NCI-H1105 treated with DMSO at 0.1 percent for 48 hours (cell line): ENCODE data around the gene ASTN2.

ENCODE experiments used
- DNase-seq: peaks from one replicate; lab custom pipeline; 2025; lab: John Stamatoyannopoulos, UW

Gene ASTN2

DNA sequence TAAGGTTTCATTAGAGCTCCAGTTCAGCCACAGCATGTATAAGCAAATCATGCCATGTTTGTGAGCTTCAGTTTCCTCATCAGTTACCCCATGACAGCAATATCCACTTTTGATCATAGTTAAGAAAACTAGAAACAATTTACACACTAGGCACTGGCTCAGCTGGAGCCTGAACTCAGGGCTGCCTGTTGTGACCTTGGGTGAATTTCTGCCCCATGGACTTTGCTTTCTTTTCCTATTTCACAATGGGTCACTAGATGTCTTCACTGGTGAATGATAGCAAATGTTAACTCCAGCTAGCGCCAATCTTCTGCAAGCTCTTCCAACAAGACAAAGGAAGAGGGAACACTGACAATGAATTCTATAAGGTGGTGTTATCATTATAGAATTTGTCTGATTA is 961.1 kb downstream of the ASTN2 start:
- DNase-seq, result no peak

DNA sequence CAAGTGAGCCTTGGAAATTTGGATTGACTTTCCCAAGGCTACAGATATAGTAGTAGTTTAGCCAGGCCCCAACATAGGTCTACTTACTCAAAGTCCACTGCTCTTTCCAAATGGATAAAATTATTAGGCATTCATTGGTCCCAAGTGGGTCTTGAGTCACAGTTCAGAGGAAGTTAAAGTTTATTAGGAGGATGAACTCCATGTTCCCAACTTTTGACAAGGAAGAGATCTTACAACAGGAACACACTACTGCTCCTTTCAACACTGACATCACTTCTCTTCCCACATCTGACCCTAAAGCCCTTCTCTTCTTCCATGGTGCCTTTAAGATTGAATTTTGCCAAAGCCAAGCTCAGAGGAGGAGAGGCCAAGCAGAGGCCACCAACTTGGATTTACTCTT is 962.2 kb downstream of the ASTN2 start:
- DNase-seq, result no peak

DNA sequence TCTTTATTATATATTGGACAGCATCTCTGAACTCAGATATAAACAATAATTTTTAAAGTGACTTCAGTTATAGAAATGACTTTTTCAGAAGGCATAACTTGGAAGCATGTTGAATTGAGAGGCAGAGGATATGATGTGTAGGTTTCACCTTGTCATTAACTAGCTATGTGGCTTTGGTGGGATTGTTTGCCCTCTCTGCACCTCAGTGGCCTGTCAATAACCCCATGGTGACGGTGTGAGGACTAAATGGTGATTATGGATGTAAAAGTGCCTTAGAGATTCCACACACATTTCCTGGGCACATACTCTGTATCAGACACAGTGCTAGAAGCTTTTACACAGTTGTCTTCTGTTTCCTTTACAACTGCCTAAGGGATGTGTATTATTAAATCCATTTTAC is 962.6 kb downstream of the ASTN2 start:
- no peak for DNase-seq

DNA sequence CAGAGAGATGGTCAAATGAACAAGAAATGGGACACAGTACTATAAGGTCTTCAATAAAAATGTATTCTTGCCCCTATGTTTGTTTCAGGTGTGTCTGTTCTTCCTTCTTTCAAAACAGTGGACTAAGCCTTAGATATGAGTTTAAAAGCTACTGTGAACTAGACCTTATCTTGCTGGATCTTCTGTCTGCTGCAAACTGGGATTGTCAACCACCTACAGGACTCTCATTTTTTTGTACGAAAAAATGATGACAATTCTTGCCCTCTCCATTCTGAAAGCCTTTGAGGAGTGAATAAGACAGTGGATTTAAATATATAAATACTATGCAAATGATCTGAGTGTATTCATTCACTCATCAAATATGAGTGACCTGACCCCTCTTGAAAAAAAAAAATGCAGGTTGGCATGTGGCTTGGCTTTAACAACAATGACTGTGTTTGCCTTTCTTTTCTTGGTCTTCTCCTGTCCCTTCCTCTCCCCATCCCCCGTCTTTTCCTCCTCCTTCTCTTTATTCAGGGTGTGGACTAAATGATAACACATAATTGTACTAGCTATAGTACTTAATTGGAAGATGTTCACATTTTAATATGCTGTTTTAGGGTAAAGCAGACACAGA is 963.2 kb downstream of the ASTN2 start:
- DNase-seq, result no peak

DNA sequence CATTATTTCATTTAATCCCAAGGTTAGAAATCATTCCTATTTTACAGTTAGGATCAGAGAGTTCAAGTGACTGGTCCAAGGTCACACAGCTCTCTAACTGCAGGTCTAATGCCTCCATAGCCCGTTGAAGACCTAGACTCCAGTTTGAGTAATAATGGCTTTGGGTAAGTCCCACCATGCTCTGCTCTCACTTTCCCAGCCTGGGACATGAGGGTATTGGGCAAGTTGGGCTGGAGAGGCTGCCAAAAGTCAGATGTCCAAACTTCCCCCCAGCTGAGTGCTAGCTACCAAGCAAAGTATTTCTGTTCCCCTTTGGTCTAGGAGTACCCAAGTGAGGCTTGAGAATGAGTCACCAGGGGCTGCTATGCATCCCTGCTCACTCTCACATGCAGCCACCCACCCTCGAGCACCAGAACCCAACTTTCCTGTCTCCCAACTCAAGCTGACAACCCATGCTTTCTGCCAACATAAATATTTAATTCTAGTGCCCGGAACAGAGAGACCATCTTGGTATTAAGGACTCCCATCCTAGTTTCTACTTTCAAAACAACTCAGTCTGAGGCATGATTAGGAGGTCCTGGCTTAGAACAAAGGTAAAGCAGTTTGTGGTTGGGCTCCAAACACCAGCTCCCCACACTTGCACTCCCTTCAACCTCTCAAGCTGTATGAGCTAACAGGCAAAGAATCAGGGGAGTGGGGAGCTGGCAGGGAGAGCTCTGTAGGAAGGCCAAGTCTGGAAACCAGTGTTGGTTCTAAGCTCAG is 964.3 kb downstream of the ASTN2 start:
- no peak for DNase-seq

DNA sequence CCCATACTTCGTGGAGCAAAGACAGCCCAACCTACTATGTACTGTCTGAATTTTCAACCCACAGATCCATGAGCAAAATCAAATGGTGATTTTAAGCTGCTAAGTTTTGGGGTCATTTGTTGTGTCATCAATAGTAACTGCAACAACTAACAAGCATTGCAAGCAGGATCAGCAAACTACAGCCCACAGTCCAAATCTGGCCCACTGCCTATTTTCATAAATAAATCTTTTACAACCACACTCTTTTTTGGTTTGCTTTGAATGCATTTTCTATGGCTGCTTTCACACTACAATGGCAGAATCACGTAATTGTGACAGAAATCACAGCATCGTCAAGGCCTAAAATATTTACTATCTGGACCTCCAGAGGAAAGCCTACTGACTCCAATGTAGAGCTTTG is 964.9 kb downstream of the ASTN2 start:
- no peak for DNase-seq

DNA sequence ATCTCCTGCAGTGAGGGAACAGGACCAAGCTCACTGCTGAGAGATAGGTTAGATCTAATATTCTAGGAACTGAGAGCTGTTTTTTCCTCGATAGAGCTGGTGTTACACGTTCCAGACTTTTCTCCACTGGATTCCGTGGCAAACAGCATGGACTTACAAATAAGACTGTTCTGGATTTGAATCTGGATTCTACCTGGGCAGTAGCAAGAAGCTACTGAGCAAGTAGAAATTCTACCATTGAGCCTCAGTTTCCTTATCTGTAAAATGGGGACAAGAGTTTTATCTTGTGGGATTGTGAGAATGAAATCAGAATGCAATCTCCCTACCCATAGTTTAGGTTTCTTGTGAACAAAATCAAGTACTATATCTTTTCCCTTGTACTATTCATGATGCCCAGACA is 966.4 kb downstream of the ASTN2 start:
- DNase-seq, result no peak

DNA sequence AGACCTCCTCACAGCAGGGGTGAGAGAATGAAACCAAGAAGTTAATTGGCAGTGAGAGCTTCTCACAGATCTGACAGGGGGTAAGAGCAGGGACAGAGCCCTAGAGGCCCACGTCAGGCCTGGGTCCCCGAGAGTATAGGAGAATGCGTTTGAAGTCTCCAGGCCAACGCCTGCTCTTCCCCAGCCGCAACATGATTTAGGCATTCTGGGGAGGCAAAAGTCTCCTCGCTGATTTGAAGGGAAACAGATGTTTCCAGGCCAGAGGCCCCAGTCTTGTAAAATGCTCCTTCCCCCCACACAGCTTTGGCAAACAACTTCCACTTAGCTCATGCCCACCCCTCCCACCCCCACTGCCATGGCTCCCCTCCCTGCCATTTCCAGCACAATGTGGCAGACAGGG is 966.9 kb downstream of the ASTN2 start:
- DNase-seq, result no peak

DNA sequence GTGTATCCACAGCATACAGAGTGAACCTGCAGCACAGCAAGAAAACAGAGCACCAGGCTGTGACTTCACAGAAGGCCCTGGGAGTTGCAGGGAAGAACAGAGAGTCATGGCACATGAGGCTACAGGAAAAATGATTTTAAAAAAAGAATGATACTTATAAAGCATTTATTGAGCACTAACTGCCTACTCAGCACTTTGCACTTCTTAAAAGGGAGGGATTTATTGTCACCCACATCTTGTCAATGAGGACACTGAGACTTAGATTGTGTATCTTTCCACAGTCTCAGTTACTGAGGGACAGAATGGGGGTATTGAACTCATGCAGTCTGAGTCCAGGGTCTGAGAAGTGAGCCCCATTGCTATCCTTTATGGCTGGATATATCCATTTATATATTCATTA is 972.3 kb downstream of the ASTN2 start:
- DNase-seq, result no peak

DNA sequence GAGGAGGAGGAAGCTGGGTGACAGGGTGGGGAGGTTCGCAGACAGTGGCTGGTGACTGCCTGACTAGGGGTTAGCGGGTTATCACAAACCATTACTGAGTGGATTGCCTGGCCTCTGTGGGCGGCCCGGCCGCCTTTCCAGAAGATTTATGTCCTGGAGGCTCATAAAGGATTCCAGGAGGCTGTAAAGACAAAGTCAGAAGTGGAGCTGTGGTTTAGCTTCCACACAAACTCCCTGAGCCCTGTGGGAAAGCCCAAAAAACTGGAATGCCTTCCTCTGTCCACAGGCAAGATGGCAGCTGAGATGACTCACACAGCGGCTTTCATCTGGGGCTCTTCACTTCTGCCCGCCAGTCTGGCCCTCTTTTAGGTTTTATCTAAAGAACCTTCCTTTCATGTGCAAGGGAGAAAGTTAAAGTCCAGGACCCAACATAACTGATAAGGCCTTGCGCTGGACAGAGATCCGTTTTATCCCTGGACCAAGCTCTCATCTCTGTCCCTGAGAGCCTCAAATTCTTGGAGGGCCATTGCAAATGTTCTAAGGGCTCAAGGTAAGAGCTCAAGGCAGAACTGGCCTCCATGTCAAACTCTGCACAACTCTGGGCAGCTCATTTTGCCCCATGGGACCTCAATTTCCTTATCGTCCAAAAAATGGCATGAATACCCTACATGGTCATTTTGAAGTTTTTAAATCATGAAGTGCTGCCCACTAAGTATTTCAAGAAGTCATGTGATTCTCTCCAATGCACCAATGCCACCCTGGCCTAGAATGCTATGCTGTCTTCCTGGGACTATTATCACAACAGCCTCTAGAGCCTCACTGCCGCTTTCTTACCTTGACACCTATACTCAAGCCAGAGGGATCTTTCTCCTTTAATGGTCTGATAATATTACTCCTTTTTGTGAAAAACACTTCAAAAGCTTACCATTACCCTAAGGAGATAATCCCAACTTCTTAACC is 977.2 kb downstream of the ASTN2 start:
- no peak for DNase-seq

DNA sequence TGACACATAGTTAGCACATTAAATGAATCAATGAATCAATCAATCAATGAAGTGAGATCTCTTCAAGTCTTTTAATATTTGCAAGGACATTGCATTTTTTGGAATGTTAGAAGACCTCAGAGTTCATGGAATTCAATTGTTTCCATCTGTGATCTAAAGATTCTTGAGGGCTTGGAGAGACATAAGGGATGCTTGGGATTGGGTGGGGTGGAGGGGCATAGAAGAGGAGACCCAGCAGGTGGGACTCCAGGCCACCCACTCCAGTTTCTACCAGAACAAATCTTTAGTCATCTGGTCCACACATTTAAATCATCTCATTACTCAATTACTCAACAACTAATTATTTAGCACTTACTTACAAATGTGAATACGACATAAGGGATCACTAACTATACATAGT is 978.7 kb downstream of the ASTN2 start:
- no peak for DNase-seq

DNA sequence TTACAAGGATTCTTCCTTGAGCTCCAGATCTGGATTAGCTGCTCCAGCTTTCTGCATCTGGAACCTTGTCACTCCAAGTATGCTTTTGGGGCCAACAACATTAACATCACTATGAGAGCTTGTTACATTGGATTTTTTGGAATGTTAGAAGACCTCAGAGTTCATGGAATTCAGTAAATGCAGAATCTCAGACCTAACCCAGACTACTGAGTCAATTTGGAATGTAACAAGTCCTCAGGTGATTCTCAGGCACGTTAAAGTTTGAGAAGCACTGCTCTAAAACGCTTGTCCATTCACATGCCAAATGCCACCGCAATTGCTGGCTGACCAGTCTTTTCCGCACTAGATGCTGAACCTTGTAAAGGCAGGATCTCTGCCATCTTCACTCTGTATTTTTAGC is 979.2 kb downstream of the ASTN2 start:
- no peak for DNase-seq

DNA sequence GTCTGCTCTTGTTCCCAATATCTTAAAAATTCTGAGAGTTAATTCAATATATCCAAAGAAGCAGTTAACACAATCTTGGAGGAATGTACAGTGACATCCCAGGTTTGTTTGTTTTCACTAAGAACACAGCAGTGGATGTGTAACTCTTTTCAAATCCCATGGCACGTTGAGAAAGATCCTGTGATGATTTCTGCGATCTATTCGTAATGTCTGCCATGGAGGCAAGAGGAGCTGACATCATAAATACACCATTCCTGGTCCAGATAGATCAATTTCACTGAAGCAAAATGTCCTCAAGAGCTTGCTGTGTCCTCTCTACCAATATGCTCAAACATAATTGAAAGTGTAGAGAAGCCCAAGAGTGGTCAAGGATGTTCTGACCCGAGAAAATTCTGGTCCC is 980.5 kb downstream of the ASTN2 start:
- no peak for DNase-seq

DNA sequence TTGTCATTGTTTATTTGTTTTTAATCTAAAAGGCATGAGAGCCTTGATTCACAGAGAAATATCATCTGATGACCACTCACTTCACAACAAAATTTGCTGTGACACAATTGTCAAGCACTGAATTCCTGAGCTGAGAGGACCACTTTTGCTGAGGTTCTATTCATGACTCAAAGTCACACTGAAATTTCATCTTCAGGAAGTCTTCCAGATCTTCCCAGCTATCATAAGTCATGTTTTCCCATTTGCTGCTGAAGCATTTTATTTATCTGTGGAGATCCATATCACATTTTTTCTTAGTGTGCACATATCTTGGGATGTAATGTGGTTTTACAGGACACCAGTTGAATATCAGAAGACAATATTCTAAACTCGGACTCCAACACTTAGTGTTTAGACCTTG is 982.8 kb downstream of the ASTN2 start:
- DNase-seq, result no peak

DNA sequence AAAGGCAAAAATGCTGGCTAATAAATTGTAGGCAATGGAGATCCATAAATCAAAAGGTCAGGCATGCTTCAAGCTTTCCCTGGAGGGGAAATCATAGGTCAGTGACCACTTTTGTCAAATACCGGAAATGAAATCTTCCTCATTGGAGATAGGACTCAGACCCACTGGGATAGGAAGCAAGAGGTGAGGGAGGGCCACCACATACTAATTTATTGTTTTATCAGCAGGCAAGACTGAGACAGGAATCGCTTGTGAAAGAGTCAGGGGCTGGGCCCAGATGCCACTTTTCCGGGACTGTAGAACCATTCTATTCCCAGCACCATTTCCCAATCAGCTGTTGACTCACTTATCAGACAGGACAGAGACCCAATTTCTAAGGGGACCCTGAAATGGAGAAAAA is 984.0 kb downstream of the ASTN2 start:
- DNase-seq, result no peak

DNA sequence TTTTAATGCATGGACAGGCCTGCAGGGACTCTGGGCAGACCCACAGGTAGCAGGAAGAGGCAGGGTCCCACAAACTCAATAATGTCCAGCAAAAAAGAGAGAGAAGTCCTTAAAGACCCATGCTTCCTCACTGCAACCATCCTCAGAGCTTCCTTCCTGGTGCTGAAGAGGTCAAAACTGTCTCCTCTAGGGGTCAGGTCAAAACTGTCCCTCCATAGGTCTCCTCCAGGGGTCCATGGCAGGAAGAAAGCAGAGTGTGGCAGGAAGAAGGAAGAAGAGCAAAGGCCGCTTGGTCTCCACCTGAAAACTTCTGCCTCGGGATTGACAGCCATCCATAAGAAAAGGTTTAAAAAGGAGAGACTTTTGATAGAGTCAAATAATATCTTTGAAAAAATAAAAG is 989.6 kb downstream of the ASTN2 start:
- no peak for DNase-seq

DNA sequence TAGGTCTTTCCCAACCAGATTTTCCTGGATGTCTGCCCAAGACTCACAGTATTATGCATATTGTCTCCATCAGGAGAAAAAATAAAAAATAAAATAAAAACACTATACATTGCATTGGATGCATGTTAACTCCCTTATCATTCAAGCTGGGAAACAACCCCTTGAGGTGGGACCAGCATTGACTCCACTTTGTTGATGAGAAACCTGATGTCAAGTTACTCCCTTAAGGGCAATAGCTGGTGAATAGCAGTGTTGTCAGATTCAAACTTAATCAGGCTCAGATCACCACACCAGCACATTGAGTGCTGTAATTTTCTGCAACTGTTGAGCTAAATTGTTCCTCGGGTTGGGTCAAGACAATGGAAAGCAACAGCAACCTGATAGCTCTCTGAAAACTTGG is 991.7 kb downstream of the ASTN2 start:
- DNase-seq, result no peak

DNA sequence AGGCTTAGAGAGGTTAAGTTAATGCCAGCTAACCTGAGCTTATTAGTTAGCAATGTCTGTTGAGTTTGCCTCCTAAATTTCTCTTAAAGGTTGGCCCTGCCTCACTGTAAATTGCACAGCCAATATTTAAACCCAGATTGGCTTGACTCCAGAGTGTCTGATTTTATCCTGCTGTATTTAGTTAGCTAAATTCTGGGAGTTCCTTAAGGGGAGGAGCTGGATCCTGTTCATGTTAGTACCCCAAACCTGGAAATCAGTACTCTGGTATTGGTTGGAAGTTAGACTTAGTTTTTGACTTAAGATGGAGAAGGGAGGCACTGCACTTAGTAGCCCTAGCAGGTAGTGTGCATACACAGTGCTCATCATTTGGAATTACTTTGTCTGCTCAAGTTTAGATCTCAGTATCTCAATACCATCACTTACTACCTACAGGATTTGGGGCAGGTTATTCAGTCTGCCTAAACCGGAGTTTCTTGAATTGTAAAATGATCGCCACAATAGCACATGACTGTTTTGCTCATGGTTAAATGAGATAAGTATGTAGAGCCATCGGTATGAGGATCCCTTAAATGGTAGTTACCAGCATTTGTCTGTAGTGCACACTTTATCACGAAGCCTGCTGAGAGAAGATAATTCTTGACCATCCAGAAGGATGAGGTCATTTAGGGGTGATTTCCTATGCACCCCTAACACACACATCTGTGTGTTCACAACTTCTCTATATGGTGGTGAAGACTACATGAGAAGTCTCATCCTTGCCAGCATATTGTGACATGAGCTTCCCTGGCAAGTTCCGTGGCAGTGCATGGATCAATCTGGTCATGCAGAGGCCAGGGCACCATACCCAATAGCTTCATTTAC is 992.5 kb downstream of the ASTN2 start:
- DNase-seq, result no peak

DNA sequence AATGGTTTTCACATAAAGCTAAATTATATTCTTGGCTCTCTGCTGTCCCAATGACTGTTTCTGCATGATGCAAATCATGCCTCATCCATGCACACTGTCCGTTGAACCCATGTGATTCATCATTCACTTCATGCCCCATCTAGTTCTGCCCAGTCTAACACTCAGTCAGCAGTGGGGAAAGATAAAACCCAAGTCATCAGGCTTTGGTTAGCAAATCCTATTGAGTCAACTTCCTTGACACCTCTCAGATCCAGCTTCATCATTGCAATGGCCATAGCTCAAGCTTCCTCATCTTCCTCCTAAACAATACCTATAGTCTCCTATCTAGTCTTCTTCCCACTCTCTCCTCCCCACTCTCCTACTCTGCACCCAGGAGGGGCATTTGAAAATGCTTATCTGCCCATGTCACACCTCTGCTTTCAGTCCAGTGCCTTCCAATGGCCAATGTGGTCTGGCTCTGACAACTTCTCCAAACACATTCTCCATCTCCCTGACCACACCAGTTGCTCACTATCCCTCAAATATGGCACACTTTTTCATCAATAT is 993.8 kb downstream of the ASTN2 start:
- DNase-seq, result no peak

DNA sequence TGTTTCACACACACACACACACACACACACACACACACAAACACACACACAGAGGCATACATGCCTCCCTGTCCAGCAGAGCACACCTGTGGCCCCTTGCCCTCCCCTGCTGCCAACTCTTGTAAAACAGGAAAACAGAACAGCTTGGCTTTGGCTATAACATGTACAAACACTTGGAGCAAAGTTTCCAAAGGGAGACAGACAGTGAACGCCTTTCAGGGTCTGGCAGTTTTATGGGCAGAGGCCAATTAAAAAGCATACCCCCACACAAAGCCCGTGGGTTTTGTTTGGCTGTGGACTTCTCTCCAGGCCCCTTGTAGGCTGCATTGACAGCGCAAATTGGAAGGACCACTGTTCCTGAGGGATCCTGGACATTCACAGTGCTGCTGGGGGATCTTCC is 995.7 kb downstream of the ASTN2 start:
- DNase-seq, result no peak

DNA sequence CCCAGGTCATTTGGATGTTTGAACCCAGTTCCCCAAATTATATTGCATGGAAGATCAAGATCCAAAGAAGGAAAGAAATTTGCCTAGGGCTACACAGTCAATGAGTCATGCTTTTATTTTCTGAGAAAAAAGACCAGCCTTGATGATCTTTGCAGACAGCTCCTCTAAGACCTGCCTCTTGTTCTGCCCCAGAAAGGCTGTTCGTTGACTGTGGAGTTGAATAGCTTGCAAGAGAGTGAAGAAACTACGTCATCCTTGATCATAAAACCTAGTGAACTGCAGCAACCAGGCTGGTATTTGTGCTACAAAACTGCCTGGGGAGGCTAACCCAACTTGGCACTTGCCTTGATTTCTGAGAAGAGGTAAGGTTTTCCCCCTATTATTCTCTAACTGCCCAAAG is 997.4 kb downstream of the ASTN2 start:
- DNase-seq, result no peak

DNA sequence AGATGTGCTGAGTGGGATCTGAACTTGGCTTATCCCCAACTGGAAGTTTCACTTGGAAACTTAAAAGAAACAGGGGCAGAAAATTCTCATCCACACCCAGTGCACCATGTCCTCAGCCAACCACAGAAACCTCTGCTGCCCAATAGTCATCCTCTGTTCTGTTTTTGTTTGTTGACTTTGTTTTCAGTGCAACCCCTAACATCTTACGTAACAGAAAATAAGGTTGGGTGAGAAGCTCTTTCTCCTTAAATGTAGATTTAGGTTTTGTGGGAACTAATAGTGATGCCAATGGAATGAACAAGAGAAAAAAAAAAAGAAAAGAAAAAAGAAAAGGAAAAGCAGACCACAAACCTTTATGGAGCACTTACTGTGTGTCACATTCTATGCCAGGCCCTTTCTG is 998.4 kb downstream of the ASTN2 start:
- DNase-seq, result no peak
